Airway epithelial cell (primary cell): ENCODE measurements around the gene RUFY3. TPM values are rescaled to one million over a fixed set of nuclear protein-coding genes. Genes with fewer than 3 reads are reported as not detected.

Experiments
- total RNA-seq: library from RNA; depleted of rRNA; stranded (reverse); fragments of >200 nt; gene quantifications from 2 replicates; pipeline ENCODE4 v1.2.3, GENCODE V29; 2015

RUFY3 gene
- total RNA-seq = 20.3 and 22.1 TPM in 2 replicates

GRCh38 chr4:70721747-70722146, at the start of gene RUFY3:
RUFY3 (plus strand) TSS chr4:70721964; CDS start chr4:70722574, 610 bp downstream.

DNA sequence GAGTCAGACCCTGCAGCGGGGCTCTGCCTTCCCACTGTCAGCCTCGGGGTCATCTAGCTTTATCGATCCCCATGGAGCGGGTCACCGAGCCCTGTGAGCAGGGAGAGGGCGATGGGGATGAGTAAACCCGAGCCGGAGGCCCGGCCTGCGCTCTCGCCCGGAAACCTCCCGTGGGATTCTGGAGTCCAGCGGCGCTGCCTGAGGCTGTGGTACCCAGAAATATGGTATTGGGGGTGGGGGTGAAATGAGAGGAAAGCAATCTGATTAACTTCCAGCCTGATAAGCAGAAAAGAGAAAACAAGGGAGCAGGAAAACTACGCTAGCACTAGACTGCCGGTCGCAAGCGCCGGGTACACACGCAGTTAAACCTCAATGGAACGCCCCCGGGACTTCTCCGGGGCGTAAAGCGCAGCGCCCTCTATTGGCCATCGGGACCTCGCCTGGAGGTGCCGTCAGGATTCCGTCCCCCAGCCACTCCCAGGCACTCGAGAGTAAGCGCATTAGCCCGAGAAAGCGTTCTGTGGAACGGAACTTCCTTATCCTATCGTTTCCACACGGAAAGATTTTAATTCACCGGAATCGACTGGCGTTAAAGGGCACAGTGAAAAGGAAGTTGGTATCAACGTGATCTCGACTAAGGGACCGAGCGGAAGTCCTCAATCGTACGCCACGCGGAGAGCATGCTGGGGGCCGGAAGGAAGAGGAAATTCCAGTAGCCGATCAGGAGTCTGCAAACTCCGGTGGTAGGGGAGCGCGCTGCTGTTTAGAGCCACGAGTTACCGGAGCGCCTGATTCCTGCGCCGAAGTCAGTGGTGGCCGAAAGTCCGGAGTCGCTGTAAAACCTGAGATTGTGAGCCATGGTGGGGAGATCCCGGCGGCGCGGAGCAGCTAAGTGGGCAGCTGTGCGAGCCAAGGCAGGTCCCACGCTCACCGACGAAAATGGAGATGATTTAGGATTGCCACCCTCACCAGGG, 33.7 kb upstream of the RUFY3 start, which contains the start of gene UTP3:
Gene UTP3 (plus strand): TSS at position 712 of the 974 bp plus-strand sequence. CDS start 146 bp downstream, at position 858.

GRCh38 chr4:70839589-70840093, 117.9 kb downstream of the RUFY3 start, which contains the start of gene GRSF1:
GRSF1 (minus strand) TSS chr4:70839890; CDS start chr4:70839827, 63 bp downstream.

Other genes starting within 250 kb of the RUFY3 start
- gene MUC7, start 249.8 kb upstream of the RUFY3 start, total RNA-seq = not detected in 2 replicates
- gene AMTN, start 203.4 kb upstream of the RUFY3 start, total RNA-seq = 0.21 TPM in 1 of 2 replicates, not detected in the other
- not detected in 2 replicates for gene AMBN, start 129.7 kb upstream of the RUFY3 start, total RNA-seq
- gene ENAM, start 93.2 kb upstream of the RUFY3 start, total RNA-seq = not detected in 2 replicates
- gene JCHAIN, start 55.5 kb upstream of the RUFY3 start, total RNA-seq = not detected in 2 replicates
- gene UTP3, start 33.4 kb upstream of the RUFY3 start, total RNA-seq = 26.8 and 27.4 TPM in 2 replicates
- gene GRSF1, start 117.9 kb downstream of the RUFY3 start, total RNA-seq = 84.9 and 106 TPM in 2 replicates
- 10.2 and 12.2 TPM in 2 replicates for gene MOB1B, start 180.4 kb downstream of the RUFY3 start, total RNA-seq